Heart left ventricle (tissue), 16 donors: ENCODE results near the gene RPL32. TPM values are rescaled to one million over a fixed set of nuclear protein-coding genes. Genes with fewer than 3 reads are reported as not detected.

Experiments
- ATAC-seq, 4 donors: fragments of 200-7000 bp; cut with Tn5 transposase; one replicate each; pipeline ENCODE4 v1.9.1; 2020 to 2022; ENCODE audit warnings: moderate library complexity in 4 of 4, mild to moderate bottlenecking in 3 of 4, moderate number of reproducible peaks in 1 of 4
- DNase-seq, 5 donors: peaks; one replicate each; pipeline ENCODE4 v3.0.0-alpha.2; 2020
- H3K27ac ChIP-seq, 12 donors: fragments of 200-600 bp; sonication (generic) in 4 of 12; one replicate each; pipeline versions ENCODE4 v1.5.0 to v1.8.0; 2016 to 2022; ENCODE audit warnings: mild to moderate bottlenecking in 2 of 12
- H3K27me3 ChIP-seq, 9 donors: fragments of 200-600 bp; sonication (generic) in 2 of 9; one replicate each; pipeline versions ENCODE4 v1.5.1 to v1.8.0; 2016 to 2022; ENCODE audit warnings: mild to moderate bottlenecking in 3 of 9
- H3K36me3 ChIP-seq, 9 donors: fragments of 200-600 bp; sonication (generic) in 2 of 9; one replicate each; pipeline versions ENCODE4 v1.5.0 to v1.8.0; 2018 to 2022; ENCODE audit warnings: mild to moderate bottlenecking in 2 of 9
- H3K4me1 ChIP-seq, 12 donors: fragments of 200-600 bp; sonication (generic) in 4 of 12; one replicate each; pipeline versions ENCODE4 v1.5.0 to v1.8.0; 2016 to 2022; ENCODE audit warnings: mild to moderate bottlenecking in 3 of 12
- H3K4me3 ChIP-seq, 12 donors: fragments of 200-600 bp; sonication (generic) in 4 of 12; one replicate each; pipeline versions ENCODE4 v1.5.0 to v1.8.0; 2017 to 2022; ENCODE audit warnings: mild to moderate bottlenecking in 9 of 12, moderate library complexity in 4 of 12
- H3K9me3 ChIP-seq, 12 donors: fragments of 200-600 bp; sonication (generic) in 4 of 12; one replicate each; pipeline versions ENCODE4 v1.5.0 to v1.8.0; 2016 to 2022; ENCODE audit warnings: mild to moderate bottlenecking in 1 of 12
- CTCF ChIP-seq, 12 donors: fragments of 200-600 bp; sonication (generic) in 4 of 12; IDR thresholded peaks; one replicate each; pipeline versions ENCODE4 v1.5.0 to v1.8.0; 2018 to 2022; ENCODE audit warnings: antibody characterized with exemption in 12 of 12, mild to moderate bottlenecking in 5 of 12
- POLR2A ChIP-seq, 2 donors: fragments of 450-650 bp; IDR thresholded peaks; one replicate each; pipeline ENCODE4 v1.6.1; 2017; ENCODE audit warnings: antibody characterized with exemption in 2 of 2, mild to moderate bottlenecking in 2 of 2, moderate library complexity in 2 of 2
- WGBS, 4 donors: extraction: QIAGEN DNeasy Blood & Tissue Kit in 2 of 4; methylation state at CpG; one replicate each; pipeline versions ENCODE4 v1.1.5 to v1.1.7; 2013 to 2018; 5-methylcytosine and 5-hydroxymethylcytosine counted together
- intact Hi-C, 10 donors: fragments of 100-400 bp; cut with DNase I; formaldehyde crosslinking; loops; one replicate each; pipeline versions ENCODE4 v1.11.1 to v1.14.2; 2022
- polyA plus RNA-seq, 2 donors: library from polyadenylated mRNA; stranded (reverse); fragments of 200-250 nt; gene quantifications; one replicate each; pipeline ENCODE4 v1.2.3, GENCODE V29; 2013
- total RNA-seq, 9 donors: library from RNA; depleted of rRNA in 2 of 9; stranded (reverse); fragments of >200 nt in 2 of 9; fragmentation: NEBNext Ultra II Directional in 3 of 9; extraction: Animal tissue kit (Norgen Biotek cat#: 25700) in 3 of 9; gene quantifications; one replicate each; pipeline versions ENCODE4 v1.1.0 to v1.2.4, GENCODE V29; 2016 to 2023
- donor health status: ischemic (EF 13 %, LVEDD 7.1; RV severe dilation, severe dysfunction).
- donor health status: healthy with polysubstance abuse.
- donor health status: DM: no; HTN: yes; CAD: no.
- donor health status: DM: no; HTN: no; CAD: no.
- donor health status: ischemic (EF 25% LVEDD 6.9; RV normal size, moderate dysfunction).
- donor health status: ischemic (EF 25% LVEDD 5.7; RV mildly dilated, moderate dysfunction).
- donor health status: healthy.
- donor health status: DM: yes; HTN: yes; CAD: no.
- donor health status: ischemic (EF 35%, LVEDD 5.7; RV mildly dilated, moderate dysfunction).
- donor health status: nonischemic (EF 11% LVEDD 7.7; RV severe dilation, severe dysfunction).
- donor health status: DM: yes; HTN: yes; CAD: no.
- donor health status: PGD.
- donor health status: ischemic (EF 29% LVEDD 5.4; RV normal size, mild dysfunction).
- donor health status: nonischemic (EF 23%, LVEDD 6.1; RV moderate dilation, normal function).

RPL32 gene
- total and polyA plus RNA-seq, 11 donors, result 377 to 1,620 (median 997) TPM

DNA sequence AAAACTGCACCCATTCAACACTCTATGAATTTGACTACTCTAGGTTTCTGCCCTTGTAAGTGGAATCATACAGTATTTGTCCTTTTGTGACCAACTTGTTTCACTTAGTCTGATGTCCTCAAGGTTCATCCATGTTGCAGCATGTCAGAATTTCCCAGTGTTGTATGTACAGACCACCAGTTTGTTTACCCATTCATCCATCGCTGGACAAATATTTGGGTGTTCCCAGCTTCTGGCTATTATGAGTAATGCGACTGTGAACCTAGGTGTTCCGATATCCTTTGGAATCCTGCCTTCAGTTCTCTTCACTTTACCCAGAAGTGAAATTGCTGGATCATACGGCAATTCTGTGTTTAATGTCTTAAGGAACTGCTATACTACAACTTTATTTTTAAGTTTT is 12.6 kb downstream of the RPL32 start:
- DNase-seq (no peak), ATAC-seq (no peak)
- no peaks in the 10 kb centered on the region for H3K4me1 ChIP-seq
- 94 to 95% (median 95%) methylated on average over 4 of the region's 4 CpGs for WGBS, 4 donors
- intact Hi-C loops, result no loop called here
- no peaks in the 10 kb centered on the region for H3K9me3 ChIP-seq
- peaks cover 0 to 97% (median 86%) of the 10 kb centered on the region in 9 donors for H3K36me3 ChIP-seq
- no peak for TF ChIP-seq CTCF (IDR thresholded peaks at IDR 0.05)
- no peak for TF ChIP-seq POLR2A (IDR thresholded peaks at IDR 0.05)
- H3K4me3 ChIP-seq, result no peak overlapping the region
- H3K27me3 ChIP-seq, result no peaks in the 10 kb centered on the region
- no peak overlapping the region for H3K27ac ChIP-seq

DNA sequence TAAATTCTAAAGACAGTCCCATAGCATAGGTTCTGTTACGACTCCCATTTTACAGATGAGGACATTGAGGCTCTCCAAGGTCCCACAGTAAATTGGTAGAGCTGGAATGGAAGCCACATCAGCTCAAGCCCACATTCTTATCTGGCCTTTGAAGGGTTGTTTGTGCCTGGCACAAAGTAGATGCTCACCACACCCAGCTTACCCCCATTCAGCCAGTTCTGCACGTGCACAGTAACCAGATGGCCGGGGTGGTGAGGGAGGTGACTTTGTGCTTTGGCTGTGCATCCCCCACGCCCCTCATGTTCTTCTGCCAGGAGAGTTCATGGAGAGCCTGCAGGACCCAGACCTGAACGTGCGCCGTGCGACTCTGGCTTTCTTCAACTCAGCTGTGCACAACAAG is 16.2 kb downstream of the RPL32 start:
- Histone ChIP-seq H3K27ac (no peak overlapping the region), H3K4me3 (no peak overlapping the region), H3K36me3 (peaks cover 0 to 84% (median 58%) of the 10 kb centered on the region in 9 donors), H3K27me3 (no peaks in the 10 kb centered on the region), H3K4me1 (peaks cover 0 to 5% (median 0%) of the 10 kb centered on the region in 12 donors), H3K9me3 (no peaks in the 10 kb centered on the region)
- ATAC-seq, result peak in 1 of 4 donors; percentile 6
- DNase-seq, result no peak
- no peak for TF ChIP-seq POLR2A (IDR thresholded peaks at IDR 0.05)
- TF ChIP-seq CTCF (IDR thresholded peaks at IDR 0.05), result no peak
- intact Hi-C loops, result no loop called here
- WGBS, 4 donors, result 79 to 91% (median 84%) methylated on average over 7 to 8 of the region's 8 CpGs

- Histone ChIP-seq H3K9me3 (no peaks in the 10 kb centered on the region), H3K36me3 (peaks cover 0 to 81% (median 55%) of the 10 kb centered on the region in 9 donors), H3K27me3 (no peaks in the 10 kb centered on the region), H3K4me1 (peaks cover 0 to 5% (median 0%) of the 10 kb centered on the region in 12 donors), H3K4me3 (no peak overlapping the region), H3K27ac (no peak overlapping the region)
- 93 to 95% (median 94%) methylated on average over 7 of the region's 7 CpGs for WGBS, 4 donors
- no peak for DNase-seq
- intact Hi-C loops, result no loop called here
- no peak for TF ChIP-seq POLR2A (IDR thresholded peaks at IDR 0.05)
- TF ChIP-seq CTCF (IDR thresholded peaks at IDR 0.05), result no peak
- ATAC-seq, result no peak
Measured at GRCh38 chr3:12824299-12824698, 17.1 kb downstream of the RPL32 start.

GRCh38 chr3:12822725-12823373 is 18.5 kb downstream of the RPL32 start:
- Histone ChIP-seq H3K36me3 (peaks cover 0 to 81% (median 55%) of the 10 kb centered on the region in 9 donors), H3K4me1 (peaks cover 0 to 10% (median 0%) of the 10 kb centered on the region in 12 donors), H3K9me3 (no peaks in the 10 kb centered on the region), H3K4me3 (no peak overlapping the region), H3K27ac (no peak overlapping the region), H3K27me3 (no peaks in the 10 kb centered on the region)
- WGBS, 4 donors, result 61 to 69% (median 67%) methylated on average over 8 of the region's 8 CpGs
- TF ChIP-seq CTCF (IDR thresholded peaks at IDR 0.05) (no peak), POLR2A (IDR thresholded peaks at IDR 0.05) (no peak)
- intact Hi-C loops, result no loop called here
- DNase-seq, result no peak
- no peak for ATAC-seq
